Right ventricle myocardium superior (tissue), 1 donor: ENCODE data around the gene SUPT3H. TPM values are rescaled to one million over a fixed set of nuclear protein-coding genes. Genes with fewer than 3 reads are reported as not detected.

Source experiments
- ATAC-seq: fragments of 200-7000 bp; cut with Tn5 transposase; one replicate; pipeline ENCODE4 v1.9.1; 2020; ENCODE audit warnings: mild to moderate bottlenecking; ENCODE audit not compliant: poor library complexity
- DNase-seq: peaks from one replicate; pipeline ENCODE4 v3.0.0-alpha.2; 2020
- intact Hi-C: fragments of 100-400 bp; cut with DNase I; formaldehyde crosslinking; loops from one replicate; pipeline ENCODE4 v1.11.2; 2022
- long read RNA-seq: library from polyadenylated mRNA; unstranded; transcript quantifications from one replicate; pipeline ENCODE4 v2.0.0, GENCODE V29; 2021
- total RNA-seq: library from RNA; stranded (reverse); fragmentation: NEBNext Ultra II Directional; extraction: Animal tissue kit (Norgen Biotek cat#: 25700); gene quantifications from one replicate; pipeline ENCODE4 v1.2.1, GENCODE V29; 2021
- donor health status: DM: no; HTN: yes; CAD: no; lungs with severe emphysema.

SUPT3H gene
- total RNA-seq: 3.4 TPM
- long read RNA-seq: 0 reads

- intact Hi-C loops: no loop called here
Measured at GRCh38 chr6:45377554-45378333, at the start of gene SUPT3H. Gene SUPT3H, minus strand, starts transcription at chr6:45377934.

GRCh38 chr6:45426251-45426650, 48.5 kb upstream of the SUPT3H start:
- no peak for ATAC-seq
- no peak for DNase-seq
- intact Hi-C loops: no loop called here

More at GRCh38 chr6:45377554-45378333, at the start of gene SUPT3H:
- ATAC-seq (peak; percentile 98), DNase-seq (peak; percentile 96)

GRCh38 chr6:45424451-45424861, 46.7 kb upstream of the SUPT3H start:
- intact Hi-C loops: no loop called here
- ATAC-seq (no peak), DNase-seq (no peak)

- peak; percentile 57 for DNase-seq
- intact Hi-C loops: no loop called here
- peak; percentile 4 for ATAC-seq
Measured at GRCh38 chr6:45423824-45424450, 46.2 kb upstream of the SUPT3H start.

GRCh38 chr6:45423111-45423823, 45.5 kb upstream of the SUPT3H start:
- intact Hi-C loops: no loop called here
- DNase-seq (peak; percentile 48), ATAC-seq (peak; percentile 44)

GRCh38 chr6:45422503-45423110, 44.9 kb upstream of the SUPT3H start:
- DNase-seq: peak; percentile 55
- intact Hi-C loops: no loop called here
- peak; percentile 29 for ATAC-seq

- DNase-seq: peak; percentile 71
Measured at GRCh38 chr6:45421709-45422502, 44.2 kb upstream of the SUPT3H start.

GRCh38 chr6:45420909-45421708, 43.4 kb upstream of the SUPT3H start:
- ATAC-seq (no peak), DNase-seq (no peak)
- intact Hi-C loops: no loop called here

More at GRCh38 chr6:45421709-45422502, 44.2 kb upstream of the SUPT3H start:
- intact Hi-C loops: no loop called here
- ATAC-seq: peak; percentile 78

GRCh38 chr6:45420083-45420908, 42.6 kb upstream of the SUPT3H start:
- ATAC-seq (no peak), DNase-seq (peak; percentile 45)
- intact Hi-C loops: no loop called here

- intact Hi-C loops: loop anchor here (5.0 kb wide), 1 partner anchor 762 kb away; no protein-coding TSS in a partner anchor
- DNase-seq: peak; percentile 68
- ATAC-seq: peak; percentile 60
Measured at GRCh38 chr6:45419571-45420082, 41.9 kb upstream of the SUPT3H start.

- intact Hi-C loops: loop anchor here (5.0 kb wide), 1 partner anchor 760 kb away; no protein-coding TSS in a partner anchor
- DNase-seq (no peak), ATAC-seq (no peak)
Measured at GRCh38 chr6:45417436-45417835, 39.7 kb upstream of the SUPT3H start.

- ATAC-seq (no peak), DNase-seq (no peak)
- intact Hi-C loops: loop anchor here (5.0 kb wide), 1 partner anchor 759 kb away; no protein-coding TSS in a partner anchor
Measured at GRCh38 chr6:45416700-45417099, 39.0 kb upstream of the SUPT3H start.

- intact Hi-C loops: loop anchor here (5.0 kb wide), 1 partner anchor 759 kb away; no protein-coding TSS in a partner anchor
- ATAC-seq: no peak
- no peak for DNase-seq
Measured at GRCh38 chr6:45415788-45416518, 38.2 kb upstream of the SUPT3H start.

- intact Hi-C loops: loop anchor here (5.0 kb wide), 1 partner anchor 758 kb away; no protein-coding TSS in a partner anchor
- no peak for DNase-seq
- ATAC-seq: no peak
Measured at GRCh38 chr6:45415315-45415714, 37.6 kb upstream of the SUPT3H start.

- intact Hi-C loops: no loop called here
- DNase-seq: no peak
- no peak for ATAC-seq
Measured at GRCh38 chr6:45411959-45412358, 34.2 kb upstream of the SUPT3H start.

GRCh38 chr6:45400021-45400420, 22.3 kb upstream of the SUPT3H start:
- DNase-seq: no peak
- intact Hi-C loops: no loop called here
- ATAC-seq: no peak
